Measurements from ENCODE around the gene CD59. TPM values are rescaled to one million over a fixed set of nuclear protein-coding genes. Genes with fewer than 3 reads are reported as not detected.

Gene CD59
- total and polyA plus RNA-seq, 10 of the 15 experiments (the other 5 are each of a cell fraction or from before 2014, with no cell fraction given): 55.5 to 256 (median 181) TPM

- in situ Hi-C loops (cut with MboI) (no loop called here), intact Hi-C loops (cut with micrococcal nuclease; ENCODE audit: unreplicated experiment) (no loop called here)
Observed at GRCh38 chr11:33696411-33696810, 39.8 kb downstream of the CD59 start.

GRCh38 chr11:33695051-33695566, 41.1 kb downstream of the CD59 start:
- peaks cover 9% of the 10 kb centered on the region for H3K4me1 ChIP-seq (ENCODE audit: control insufficient read depth, insufficient read depth, low read length)
- no peaks in the 10 kb centered on the region for H3K9me3 ChIP-seq (replicated peaks; ENCODE audit: control insufficient read depth, insufficient read depth, low read length)
- H3K4me3 ChIP-seq: no peak overlapping the region
- peak; percentile 14 for ATAC-seq
- FAIRE-seq: no peak
- no peaks in the 10 kb centered on the region for H4K20me1 ChIP-seq (ENCODE audit: control insufficient read depth, insufficient read depth)
- ChIA-PET POLR2A (interaction anchor here (0.5 to 0.8 kb wide), 3 partner anchors 59 to 335 kb away, joined by 3 to 4 read pairs (median 4); no protein-coding TSS in a partner anchor), RAD21 (ENCODE audit: unreplicated experiment) (interaction anchor here (1.6 kb wide), 1 partner anchor 47 kb away, joined by 5 read pairs; no protein-coding TSS in a partner anchor), SMC1A (ENCODE audit: uncharacterized antibody, unreplicated experiment) (interaction anchor here (0.8 to 6.2 kb wide), 3 partner anchors 7 to 47 kb away, joined by 3 to 30 read pairs (median 4); no protein-coding TSS in a partner anchor), CTCF (interaction anchor here (1.5 to 3.2 kb wide), 4 partner anchors 21 to 333 kb away, joined by 4 to 15 read pairs (median 6); no protein-coding TSS in a partner anchor)
- in situ Hi-C loops (cut with MboI): no loop called here
- TF ChIP-seq SREBF2 (IDR thresholded peaks at IDR 0.05; ENCODE audit: low read length) (no peak), ZNF217 (IDR thresholded peaks at IDR 0.05) (no peak), ZNF24 (IDR thresholded peaks at IDR 0.05) (no peak)
- no peak overlapping the region for H3K27ac ChIP-seq (ENCODE audit: control insufficient read depth, insufficient read depth)
- H3K4me2 ChIP-seq (ENCODE audit: control insufficient read depth, insufficient read depth): no peak overlapping the region; the same call in 1 of the 2 replicates
- intact Hi-C loops (cut with micrococcal nuclease; ENCODE audit: unreplicated experiment): no loop called here
- H3K79me2 ChIP-seq (ENCODE audit: control insufficient read depth, insufficient read depth, low read length): no peaks in the 10 kb centered on the region
- no peaks in the 10 kb centered on the region for H3K36me3 ChIP-seq (ENCODE audit: control insufficient read depth in 2 of 2, insufficient read depth in 2 of 2, low read length in 1 of 2)
- no peak overlapping the region for H3K9ac ChIP-seq (ENCODE audit: control insufficient read depth, insufficient read depth, low read length)
- no TSS peak for BruUV-seq (replicated peaks)
- H3K27me3 ChIP-seq (replicated peaks in 1 of 2; ENCODE audit: control insufficient read depth in 2 of 2, insufficient read depth in 2 of 2, low read length in 1 of 2): no peaks in the 10 kb centered on the region
- H2AFZ ChIP-seq (ENCODE audit: control insufficient read depth, low read depth, low read length): no peak overlapping the region
- DNase-seq (ENCODE audit: low read depth, low spot score): no peak
- WGBS (ENCODE audit: insufficient coverage, insufficient replicate concordance, low lambda C conversion rate, missing lambda C conversion rate): 93% methylated on average over 4 of the region's 4 CpGs

More at GRCh38 chr11:33696411-33696810, 39.8 kb downstream of the CD59 start:
- RAD21 ChIA-PET (ENCODE audit: unreplicated experiment): interaction anchor here (1.6 kb wide), 1 partner anchor 46 kb away, joined by 5 read pairs; no protein-coding TSS in a partner anchor
- H3K36me3 ChIP-seq (ENCODE audit: control insufficient read depth in 2 of 2, insufficient read depth in 2 of 2, low read length in 1 of 2): no peaks in the 10 kb centered on the region
- TF ChIP-seq SMARCA5 (IDR thresholded peaks at IDR 0.05) (no peak), RUNX3 (IDR thresholded peaks at IDR 0.05; ENCODE audit: low read length) (0 out of 2 replicates have a peak, but pooled peaks have one; percentile 9), SPI1 (IDR thresholded peaks at IDR 0.05; ENCODE audit: borderline replicate concordance, insufficient read depth, low read depth, low read length) (peak; percentile 79)
- H3K27ac ChIP-seq (ENCODE audit: control insufficient read depth, insufficient read depth): no peak overlapping the region
- no peaks in the 10 kb centered on the region for H3K9me3 ChIP-seq (replicated peaks; ENCODE audit: control insufficient read depth, insufficient read depth, low read length)
- H3K4me1 ChIP-seq (ENCODE audit: control insufficient read depth, insufficient read depth, low read length): peaks cover 12% of the 10 kb centered on the region
- POLR2A ChIA-PET: interaction anchor here (0.5 kb wide), 1 partner anchor 14 kb away, joined by 4 read pairs; no protein-coding TSS in a partner anchor
- WGBS (ENCODE audit: insufficient coverage, insufficient replicate concordance, low lambda C conversion rate, missing lambda C conversion rate): 7% methylated on average over 5 of the region's 5 CpGs
- no peak overlapping the region for H2AFZ ChIP-seq (ENCODE audit: control insufficient read depth, low read depth, low read length)
- DNase-seq (ENCODE audit: low read depth, low spot score): no peak
- SMC1A ChIA-PET (ENCODE audit: uncharacterized antibody, unreplicated experiment): interaction anchor here (1.0 kb wide), 1 partner anchor 334 kb away, joined by 3 read pairs; no protein-coding TSS in a partner anchor
- no peak overlapping the region for H3K4me2 ChIP-seq (ENCODE audit: control insufficient read depth, insufficient read depth)
- no peak for ATAC-seq
- CTCF ChIA-PET: interaction anchor here (0.7 to 3.2 kb wide), 4 partner anchors 8 to 133 kb away, joined by 3 to 15 read pairs (median 4); no protein-coding TSS in a partner anchor
- no peaks in the 10 kb centered on the region for H3K27me3 ChIP-seq (replicated peaks in 1 of 2; ENCODE audit: control insufficient read depth in 2 of 2, insufficient read depth in 2 of 2, low read length in 1 of 2)
- BruUV-seq (replicated peaks): no TSS peak
- H3K4me3 ChIP-seq: no peak overlapping the region
- no peaks in the 10 kb centered on the region for H4K20me1 ChIP-seq (ENCODE audit: control insufficient read depth, insufficient read depth)
- no peaks in the 10 kb centered on the region for H3K79me2 ChIP-seq (ENCODE audit: control insufficient read depth, insufficient read depth, low read length)
- H3K9ac ChIP-seq (ENCODE audit: control insufficient read depth, insufficient read depth, low read length): no peak overlapping the region
- peak; percentile 69 for FAIRE-seq
